Endothelial cell of umbilical vein (primary cell): ENCODE measurements around the gene NELFB. TPM values are rescaled to one million over a fixed set of nuclear protein-coding genes. Genes with fewer than 3 reads are reported as not detected.

ENCODE experiments used
- BruUV-seq: library from RNA; stranded (reverse); fragments of 400-500 nt; replicated peaks from 2 replicates; lab custom pipeline; 2021; lab: Mats Ljungman, UMichigan
- CTCF ChIA-PET: fragments of 300-600, 350-600 bp; sonication (Branson Sonifier 250); formaldehyde crosslinking; loops from one replicate; lab custom pipeline; 2021; ENCODE audit warnings: antibody characterized with exemption, inconsistent platforms; lab: Charles Lee
- POLR2A ChIA-PET: fragments of 300-600, 350-600 bp; sonication (Branson Sonifier 250); formaldehyde crosslinking; loops from one replicate; lab custom pipeline; 2021; ENCODE audit warnings: antibody characterized with exemption, inconsistent platforms; lab: Charles Lee
- DNase-seq: peaks from one replicate; pipeline ENCODE4 v3.0.0-alpha.2; 2011; ENCODE audit warnings: low read depth, low spot score
- FAIRE-seq: peaks from 2 replicates; lab custom pipeline; 2011; peaks lifted over from hg19 to GRCh38; lab: Jason Lieb, UNC
- H2AFZ ChIP-seq: 2 replicates; pipeline ENCODE4 v1.6.0; 2012; ENCODE audit warnings: low read depth, low read length, control low read depth, inconsistent platforms
- H3K27ac ChIP-seq: 2 replicates; pipeline ENCODE4 v1.5.1; 2011; ENCODE audit warnings: low read depth, mild to moderate bottlenecking, control low read depth, low read length, moderate library complexity; ENCODE audit not compliant: insufficient read depth
- H3K27me3 ChIP-seq, 2 experiments: 2 replicates each; pipeline versions ENCODE4 v1.6.0 to v1.6.1; 2011; ENCODE audit warnings: low read length in 2 of 2, mixed read lengths in 1 of 2; ENCODE audit not compliant: control insufficient read depth in 2 of 2, insufficient read depth in 2 of 2
- H3K36me3 ChIP-seq, 2 experiments: 2 replicates in 1 of 2; 3 replicates in 1 of 2; pipeline ENCODE4 v1.5.1; 2011; ENCODE audit warnings: low read length in 2 of 2, mild to moderate bottlenecking in 1 of 2, moderate library complexity in 1 of 2; ENCODE audit not compliant: control insufficient read depth in 2 of 2, insufficient read depth in 2 of 2; ENCODE audit errors: extremely low read depth in 1 of 2
- H3K4me1 ChIP-seq: 3 replicates; pipeline ENCODE4 v1.5.1; 2011; ENCODE audit warnings: mild to moderate bottlenecking, low read length; ENCODE audit not compliant: control insufficient read depth, insufficient read depth; ENCODE audit errors: extremely low read depth
- H3K4me2 ChIP-seq: 2 replicates; pipeline ENCODE4 v1.6.1; 2011; ENCODE audit warnings: low read length, control low read depth, mixed read lengths; ENCODE audit not compliant: insufficient read depth
- H3K4me3 ChIP-seq, 3 experiments: fragments of 200-600 bp in 1 of 3; sonication (generic), shearing (Covaris generic) in 1 of 3; replicated peaks in 1 of 3; 2 replicates each; pipeline ENCODE4 v1.5.1; 2011 to 2016; ENCODE audit warnings: control low read depth in 3 of 3, low read length in 3 of 3, mild to moderate bottlenecking in 2 of 3, inconsistent platforms in 1 of 3, low read depth in 1 of 3, moderate library complexity in 1 of 3; ENCODE audit not compliant: insufficient read depth in 1 of 3
- H3K79me2 ChIP-seq: 2 replicates; pipeline ENCODE4 v1.6.0; 2012; ENCODE audit warnings: low read length, inconsistent platforms; ENCODE audit not compliant: control insufficient read depth, insufficient read depth
- H3K9ac ChIP-seq: replicated peaks from 2 replicates; pipeline ENCODE3; 2011; ENCODE audit warnings: low read length, control low read depth; ENCODE audit not compliant: insufficient read depth; ENCODE audit errors: extremely low read depth
- H3K9me1 ChIP-seq: replicated peaks from 3 replicates; pipeline ENCODE4 v1.6.0; 2011; ENCODE audit warnings: mild to moderate bottlenecking, low read length; ENCODE audit not compliant: control insufficient read depth, insufficient read depth; ENCODE audit errors: extremely low read depth
- H3K9me3 ChIP-seq: replicated peaks from 2 replicates; pipeline ENCODE4 v1.5.1; 2012; ENCODE audit warnings: low read length, inconsistent platforms; ENCODE audit not compliant: control insufficient read depth, insufficient read depth
- H4K20me1 ChIP-seq: replicated peaks from 2 replicates; pipeline ENCODE3; 2011; ENCODE audit warnings: mild to moderate bottlenecking, low read length; ENCODE audit not compliant: control insufficient read depth, insufficient read depth; ENCODE audit errors: extremely low read depth
- EZH2 ChIP-seq: IDR thresholded peaks from 2 replicates; pipeline ENCODE4 v1.6.1; 2012; ENCODE audit warnings: borderline replicate concordance, low read depth, mild to moderate bottlenecking, moderate library complexity, low read length, inconsistent platforms; ENCODE audit not compliant: severe bottlenecking
- FOS ChIP-seq: IDR thresholded peaks from 2 replicates; pipeline ENCODE4 v1.6.1; 2011; ENCODE audit warnings: mild to moderate bottlenecking, low read length, moderate library complexity, borderline replicate concordance; ENCODE audit not compliant: insufficient read depth
- GATA2 ChIP-seq: IDR thresholded peaks from 2 replicates; pipeline ENCODE4 v1.7.0; 2011; ENCODE audit warnings: low read depth, mild to moderate bottlenecking, moderate library complexity, mixed read lengths, low read length; ENCODE audit not compliant: insufficient read length, insufficient read depth
- JUN ChIP-seq: IDR thresholded peaks from 2 replicates; pipeline ENCODE4 v1.6.1; 2011; ENCODE audit warnings: borderline replicate concordance, low read depth; ENCODE audit not compliant: insufficient read length, insufficient read depth
- MAX ChIP-seq: IDR thresholded peaks from 2 replicates; pipeline ENCODE4 v1.6.1; 2011; ENCODE audit not compliant: insufficient read depth, insufficient read length
- MYC ChIP-seq: IDR thresholded peaks from one replicate; pipeline ENCODE4 v1.6.1; 2011; ENCODE audit warnings: mild to moderate bottlenecking, low read depth, low read length
- POLR2A ChIP-seq: IDR thresholded peaks from 2 replicates; pipeline ENCODE4 v1.6.1; 2012; ENCODE audit warnings: low read depth, mild to moderate bottlenecking, control low read depth, low read length
- POLR2AphosphoS5 ChIP-seq: IDR thresholded peaks from 2 replicates; pipeline ENCODE4 v1.6.1; 2012; ENCODE audit warnings: low read depth, mild to moderate bottlenecking, control low read depth, low read length, moderate library complexity; ENCODE audit not compliant: insufficient read depth
- dilution Hi-C: fragments of 300-500 bp; cut with MboI; formaldehyde crosslinking; loops from one replicate; pipeline ENCODE4 v1.15.0; 2019; ENCODE audit warnings: low sequenced_read_pairs; ENCODE audit not compliant: extremely low pct_ligation_motif_present
- intact Hi-C: fragments of 100-400 bp; cut with micrococcal nuclease; formaldehyde crosslinking; loops from one replicate; pipeline ENCODE4 v1.10.0; 2022
- polyA plus RNA-seq, 4 experiments: library from polyadenylated mRNA; depleted of rRNA in 3 of 4; stranded (reverse) in 3 of 4; unstranded in 1 of 4; fragments of >200 nt; gene quantifications; 2 replicates each; pipeline versions ENCODE4 v1.2.1 to v1.2.3, GENCODE V29; 2011 to 2012; ENCODE audit warnings: missing spikeins in 1 of 4
- total RNA-seq: library from RNA; stranded (reverse); gene quantifications from 2 replicates; pipeline ENCODE4 v1.2.3, GENCODE V29; 2021
- TF ChIP-seq, protein P1 (sequence below), 2 donors: IDR thresholded peaks; 1 replicate in 1 of 2; 2 replicates in 1 of 2; pipeline ENCODE4 v1.5.1; 2011; ENCODE audit warnings: low read length in 2 of 2, mild to moderate bottlenecking in 2 of 2, moderate library complexity in 2 of 2, control low read depth in 1 of 2, inconsistent platforms in 1 of 2, low read depth in 1 of 2; ENCODE audit not compliant: insufficient read depth in 1 of 2; ENCODE audit errors: extremely low read depth in 1 of 2

Gene NELFB
- total and polyA plus RNA-seq, 2 donors (not counting 3 experiments of a cell fraction or from before 2014, with no cell fraction given): 62.3 to 76.1 TPM

DNA sequence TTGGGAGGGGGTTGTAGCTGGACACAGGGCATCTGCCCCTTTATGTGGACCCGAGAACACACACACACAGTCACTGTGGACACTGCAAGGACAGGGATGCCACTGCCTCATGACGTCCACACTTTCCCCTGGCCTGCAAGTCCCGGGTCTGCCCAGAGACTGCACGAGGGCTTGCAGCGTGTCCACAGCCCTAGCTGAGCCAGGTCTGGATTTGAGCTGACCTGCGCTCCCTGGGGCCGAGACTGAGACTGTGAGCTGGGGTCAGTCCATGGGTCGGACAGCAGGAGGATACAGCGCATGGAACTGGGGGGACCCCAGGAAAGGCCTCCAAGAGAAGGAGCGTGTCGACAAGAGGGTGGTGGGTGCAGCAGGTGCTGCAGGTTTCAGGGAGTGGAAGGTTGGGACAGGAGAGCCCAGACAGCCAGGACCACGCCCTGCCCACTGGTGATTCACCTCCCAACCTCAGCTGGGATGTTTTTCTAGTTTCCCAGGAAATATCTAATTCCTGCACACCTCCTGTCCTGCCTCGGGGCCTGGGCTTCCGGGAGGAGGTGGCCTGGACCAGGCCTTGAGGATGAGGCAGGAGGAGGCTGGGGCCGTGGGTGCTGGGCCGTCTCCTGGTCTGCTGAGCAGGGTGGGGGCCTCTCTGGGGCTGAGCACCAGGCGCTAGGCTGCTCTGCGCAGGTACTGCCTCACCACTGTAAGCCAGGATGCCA is 28.6 kb upstream of the NELFB start:
- DNase-seq (no peak), FAIRE-seq (no peak)
- Histone ChIP-seq H3K4me2 (no peak overlapping the region), H3K9ac (no peak overlapping the region), H4K20me1 (no peaks in the 10 kb centered on the region), H3K9me3 (no peaks in the 10 kb centered on the region), H3K36me3 (no peaks in the 10 kb centered on the region), H2AFZ (no peak overlapping the region), H3K27ac (no peak overlapping the region), H3K9me1 (no peaks in the 10 kb centered on the region), H3K79me2 (no peaks in the 10 kb centered on the region), H3K4me1 (peaks cover 12% of the 10 kb centered on the region), H3K27me3 (no peaks in the 10 kb centered on the region), H3K4me3 (no peak overlapping the region)
- dilution Hi-C loops: no loop called here
- no TSS peak for BruUV-seq
- TF ChIP-seq MYC (no peak), EZH2 (no peak), FOS (no peak), POLR2AphosphoS5 (no peak), MAX (no peak), POLR2A (no peak), JUN (no peak), GATA2 (no peak)
- TF ChIP-seq, protein P1, sequence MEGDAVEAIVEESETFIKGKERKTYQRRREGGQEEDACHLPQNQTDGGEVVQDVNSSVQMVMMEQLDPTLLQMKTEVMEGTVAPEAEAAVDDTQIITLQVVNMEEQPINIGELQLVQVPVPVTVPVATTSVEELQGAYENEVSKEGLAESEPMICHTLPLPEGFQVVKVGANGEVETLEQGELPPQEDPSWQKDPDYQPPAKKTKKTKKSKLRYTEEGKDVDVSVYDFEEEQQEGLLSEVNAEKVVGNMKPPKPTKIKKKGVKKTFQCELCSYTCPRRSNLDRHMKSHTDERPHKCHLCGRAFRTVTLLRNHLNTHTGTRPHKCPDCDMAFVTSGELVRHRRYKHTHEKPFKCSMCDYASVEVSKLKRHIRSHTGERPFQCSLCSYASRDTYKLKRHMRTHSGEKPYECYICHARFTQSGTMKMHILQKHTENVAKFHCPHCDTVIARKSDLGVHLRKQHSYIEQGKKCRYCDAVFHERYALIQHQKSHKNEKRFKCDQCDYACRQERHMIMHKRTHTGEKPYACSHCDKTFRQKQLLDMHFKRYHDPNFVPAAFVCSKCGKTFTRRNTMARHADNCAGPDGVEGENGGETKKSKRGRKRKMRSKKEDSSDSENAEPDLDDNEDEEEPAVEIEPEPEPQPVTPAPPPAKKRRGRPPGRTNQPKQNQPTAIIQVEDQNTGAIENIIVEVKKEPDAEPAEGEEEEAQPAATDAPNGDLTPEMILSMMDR (IDR thresholded peaks at IDR 0.05; ENCODE audit: extremely low read depth in 1 of 2, insufficient read depth in 1 of 2, low read depth in 1 of 2, low read length in 2 of 2): no peak
- ChIA-PET CTCF (interaction anchor here (0.6 to 6.3 kb wide), 16 partner anchors 11 to 197 kb away, joined by 3 to 63 read pairs (median 6); partner anchors contain the start of genes ANAPC2, NPDC1, SSNA1 and TPRN), POLR2A (no interaction called here)
- intact Hi-C loops: loop anchor here (1.0 to 2.0 kb wide), 3 partner anchors 50 to 180 kb away; partner anchors contain the start of gene NPDC1
